ACC112 (cell line): ENCODE measurements around the gene STRIT1.
"Not testable (repeated sequence)": the region's sequence is repeated elsewhere in the genome, so short reads cannot be mapped to it uniquely, and the experiment has no call there.

Source experiments
- H2AFZ ChIP-seq: fragments of 200-600 bp; sonication (generic); one replicate; pipeline ENCODE4 v1.6.0; 2017; ENCODE audit warnings: antibody characterized with exemption, low read length; ENCODE audit not compliant: unreplicated experiment
- H3K27ac ChIP-seq: fragments of 200-600 bp; sonication (generic); 2 replicates; pipeline ENCODE4 v1.5.1; 2014; ENCODE audit warnings: low read depth, mild to moderate bottlenecking, antibody characterized with exemption, low read length, moderate library complexity
- H3K27me3 ChIP-seq: fragments of 200-600 bp; sonication (generic); 2 replicates; pipeline ENCODE4 v1.6.1; 2014; ENCODE audit warnings: mild to moderate bottlenecking, antibody characterized with exemption, low read length, moderate library complexity, mixed read lengths; ENCODE audit not compliant: insufficient read depth
- H3K36me3 ChIP-seq: fragments of 200-600 bp; sonication (generic); 2 replicates; pipeline ENCODE4 v1.6.1; 2016; ENCODE audit warnings: mild to moderate bottlenecking, antibody characterized with exemption, low read length, moderate library complexity, mixed read lengths; ENCODE audit not compliant: insufficient read depth
- H3K4me1 ChIP-seq: fragments of 200-600 bp; sonication (generic); one replicate; pipeline ENCODE4 v1.6.1; 2016; ENCODE audit warnings: low read length, mixed read lengths; ENCODE audit not compliant: insufficient read depth, unreplicated experiment, control insufficient read depth
- H3K4me3 ChIP-seq: fragments of 200-600 bp; sonication (generic); 2 replicates; pipeline ENCODE4 v1.5.1; 2014; ENCODE audit warnings: mild to moderate bottlenecking, low read depth, low read length
- H3K79me2 ChIP-seq: fragments of 200-600 bp; sonication (generic); one replicate; pipeline ENCODE4 v1.6.0; 2016; ENCODE audit warnings: low read length; ENCODE audit not compliant: control insufficient read depth, unreplicated experiment, insufficient read depth

STRIT1 gene

DNA sequence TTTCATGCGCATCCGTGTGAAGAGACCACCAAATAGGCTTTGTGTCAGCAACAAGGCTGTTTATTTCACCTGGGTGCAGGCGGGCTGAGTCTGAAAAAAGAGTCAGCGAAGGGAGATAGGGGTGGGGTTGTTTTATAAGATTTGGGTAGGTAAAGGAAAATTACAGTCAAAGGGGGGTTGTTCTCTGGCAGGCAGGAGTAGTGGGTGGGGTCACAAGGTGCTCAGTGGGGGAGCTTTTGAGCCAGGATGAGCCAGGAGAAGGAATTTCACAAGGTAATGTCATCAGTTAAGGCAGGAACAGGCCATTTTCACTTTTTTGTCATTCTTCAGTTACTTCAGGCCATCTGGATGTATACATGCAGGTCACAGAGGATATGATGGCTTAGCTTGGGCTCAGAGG is 19.0 kb downstream of the STRIT1 start:
- H3K36me3 ChIP-seq, H3K4me1 ChIP-seq, H3K27me3 ChIP-seq, H3K79me2 ChIP-seq, H3K27ac ChIP-seq, H3K4me3 ChIP-seq, H2AFZ ChIP-seq: not testable (repeated sequence)

DNA sequence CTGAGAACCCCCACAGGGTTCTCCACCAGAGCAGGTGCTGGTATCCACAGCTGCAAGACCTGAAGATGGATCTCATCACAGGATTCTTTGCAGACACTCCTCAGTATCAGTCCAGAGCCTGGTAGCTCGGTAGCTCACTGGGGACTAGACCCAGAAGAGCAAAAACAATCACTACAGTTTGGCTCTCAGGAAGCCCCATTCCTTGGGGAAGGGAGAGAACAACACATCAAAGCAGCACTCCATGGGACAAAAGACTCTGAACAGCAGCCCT is 22.2 kb downstream of the STRIT1 start:
- Histone ChIP-seq H3K4me1 (peaks cover 3% of the 10 kb centered on the region), H3K27ac (no peak overlapping the region), H3K27me3 (no peaks in the 10 kb centered on the region), H3K36me3 (no peaks in the 10 kb centered on the region), H3K4me3 (no peak overlapping the region), H3K79me2 (no peaks in the 10 kb centered on the region), H2AFZ (no peak overlapping the region)

- no peaks in the 10 kb centered on the region for H3K36me3 ChIP-seq
- no peak overlapping the region for H2AFZ ChIP-seq
- no peaks in the 10 kb centered on the region for H3K79me2 ChIP-seq
- no peak overlapping the region for H3K4me3 ChIP-seq
- H3K27me3 ChIP-seq = no peaks in the 10 kb centered on the region
- H3K27ac ChIP-seq = no peak overlapping the region
- H3K4me1 ChIP-seq = peaks cover 3% of the 10 kb centered on the region
These were observed 22.8 kb downstream of the STRIT1 start for GRCh38 chr3:155270485-155271342.

DNA sequence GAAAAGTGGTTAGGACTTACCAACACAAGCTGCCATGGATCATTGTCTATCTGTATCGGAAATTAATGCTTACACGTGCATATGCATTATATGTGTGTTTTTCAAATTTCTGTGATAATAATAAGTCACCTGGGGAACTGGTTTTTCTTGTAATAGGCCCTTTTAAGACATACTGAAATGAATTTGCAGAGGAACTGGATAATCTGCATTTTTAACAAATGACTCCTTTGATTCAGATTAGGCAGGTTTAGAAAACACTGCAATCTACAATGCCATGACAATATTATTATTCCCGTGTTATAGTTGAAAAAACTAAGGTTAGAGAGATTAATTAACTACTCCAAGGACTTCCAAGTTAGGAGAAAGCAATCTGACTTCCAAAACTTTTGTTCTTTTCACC is 23.4 kb downstream of the STRIT1 start:
- no peaks in the 10 kb centered on the region for H3K79me2 ChIP-seq
- peaks cover 3% of the 10 kb centered on the region for H3K4me1 ChIP-seq
- no peak overlapping the region for H2AFZ ChIP-seq
- H3K4me3 ChIP-seq = no peak overlapping the region
- H3K36me3 ChIP-seq = no peaks in the 10 kb centered on the region
- no peaks in the 10 kb centered on the region for H3K27me3 ChIP-seq
- H3K27ac ChIP-seq = no peak overlapping the region

GRCh38 chr3:155262855-155263254 is 30.6 kb downstream of the STRIT1 start:
- H3K4me3 ChIP-seq, H3K36me3 ChIP-seq, H3K27me3 ChIP-seq, H2AFZ ChIP-seq, H3K79me2 ChIP-seq, H3K4me1 ChIP-seq, H3K27ac ChIP-seq: not testable (repeated sequence)

DNA sequence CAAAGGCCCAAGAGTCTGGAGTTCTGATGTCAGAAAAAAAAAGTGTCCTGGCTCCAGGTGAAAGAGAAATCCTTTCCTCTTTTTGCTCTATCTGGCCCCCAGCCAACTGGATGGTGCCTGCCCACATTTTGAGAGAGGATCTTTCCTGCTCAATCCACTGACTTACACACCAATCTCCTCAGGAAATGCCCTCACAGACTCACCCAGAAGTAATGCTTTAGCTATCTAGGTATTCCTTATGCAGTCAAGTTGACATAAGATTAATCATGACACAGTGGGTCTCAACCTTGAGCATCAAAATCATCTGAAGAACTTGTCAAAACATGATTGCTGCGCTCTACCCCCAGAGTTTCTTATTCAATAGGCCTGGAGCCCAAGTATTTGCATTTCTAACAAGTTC is 31.2 kb downstream of the STRIT1 start:
- Histone ChIP-seq H3K27ac (no peak overlapping the region), H3K36me3 (no peaks in the 10 kb centered on the region), H3K4me1 (no peaks in the 10 kb centered on the region), H2AFZ (no peak overlapping the region), H3K79me2 (no peaks in the 10 kb centered on the region), H3K4me3 (no peak overlapping the region), H3K27me3 (no peaks in the 10 kb centered on the region)

GRCh38 chr3:155254445-155254844 is 39.0 kb downstream of the STRIT1 start:
- Histone ChIP-seq H3K27ac (no peak overlapping the region), H3K79me2 (no peaks in the 10 kb centered on the region), H3K4me3 (no peak overlapping the region), H3K4me1 (peaks cover 5% of the 10 kb centered on the region), H3K27me3 (no peaks in the 10 kb centered on the region), H2AFZ (no peak overlapping the region), H3K36me3 (no peaks in the 10 kb centered on the region)

DNA sequence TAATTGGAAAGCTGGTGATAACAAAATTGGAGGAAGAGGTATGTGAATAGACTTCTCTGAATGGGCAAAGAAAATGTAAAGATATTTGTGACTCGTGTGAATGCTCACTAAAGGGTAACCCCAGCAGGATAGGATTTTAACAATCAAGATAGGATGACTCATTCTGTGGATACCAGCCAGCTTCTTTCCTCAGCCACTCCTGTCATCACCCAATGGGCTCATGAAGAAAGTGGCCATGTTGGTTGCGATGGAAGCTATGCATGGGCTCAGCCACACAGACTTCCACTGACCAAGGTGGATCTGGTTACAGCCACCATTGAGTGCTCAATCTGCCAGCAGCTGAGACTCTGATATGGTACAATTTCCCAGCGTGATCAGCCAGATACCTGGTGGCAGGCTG is 40.9 kb downstream of the STRIT1 start:
- peaks cover 5% of the 10 kb centered on the region for H3K4me1 ChIP-seq
- no peak overlapping the region for H3K4me3 ChIP-seq
- H2AFZ ChIP-seq = no peak overlapping the region
- no peaks in the 10 kb centered on the region for H3K36me3 ChIP-seq
- no peak overlapping the region for H3K27ac ChIP-seq
- H3K27me3 ChIP-seq = no peaks in the 10 kb centered on the region
- H3K79me2 ChIP-seq = no peaks in the 10 kb centered on the region

- no peak overlapping the region for H3K4me3 ChIP-seq
- H3K27ac ChIP-seq = no peak overlapping the region
- H3K27me3 ChIP-seq = no peaks in the 10 kb centered on the region
These were observed 41.5 kb downstream of the STRIT1 start for GRCh38 chr3:155252021-155252420.

GRCh38 chr3:155248531-155249187 is 44.8 kb downstream of the STRIT1 start:
- H3K27me3 ChIP-seq = no peaks in the 10 kb centered on the region
- H3K4me3 ChIP-seq = no peak overlapping the region
- peaks cover 12% of the 10 kb centered on the region for H3K4me1 ChIP-seq
- H3K36me3 ChIP-seq = no peaks in the 10 kb centered on the region
- no peaks in the 10 kb centered on the region for H3K79me2 ChIP-seq
- no peak overlapping the region for H2AFZ ChIP-seq
- H3K27ac ChIP-seq = no peak overlapping the region

More at GRCh38 chr3:155252021-155252420, 41.5 kb downstream of the STRIT1 start:
- Histone ChIP-seq H3K79me2 (no peaks in the 10 kb centered on the region), H3K36me3 (no peaks in the 10 kb centered on the region), H3K4me1 (peaks cover 5% of the 10 kb centered on the region), H2AFZ (no peak overlapping the region)

GRCh38 chr3:155244699-155245098 is 48.8 kb downstream of the STRIT1 start:
- H3K4me3 ChIP-seq = no peak overlapping the region
- no peaks in the 10 kb centered on the region for H3K27me3 ChIP-seq
- H3K79me2 ChIP-seq = no peaks in the 10 kb centered on the region
- no peaks in the 10 kb centered on the region for H3K36me3 ChIP-seq
- peaks cover 23% of the 10 kb centered on the region for H3K4me1 ChIP-seq
- H3K27ac ChIP-seq = no peak overlapping the region
- H2AFZ ChIP-seq = no peak overlapping the region
